A673 (cell line): ENCODE results near the gene CEP89. TPM values are rescaled to one million over a fixed set of nuclear protein-coding genes. Genes with fewer than 3 reads are reported as not detected.

Source experiments
- BruUV-seq: library from RNA; stranded (reverse); fragments of 400-500 nt; replicated peaks from 2 replicates; lab custom pipeline; 2021; lab: Mats Ljungman, UMichigan
- CTCF ChIA-PET: fragments of 300-600 bp; sonication (Branson Sonifier 250); formaldehyde crosslinking; loops from one replicate; lab custom pipeline; 2022; ENCODE audit warnings: antibody characterized with exemption; lab: Charles Lee
- POLR2A ChIA-PET: fragments of 300-600 bp; sonication (Branson Sonifier 250); formaldehyde crosslinking; loops from one replicate; lab custom pipeline; 2022; ENCODE audit warnings: antibody characterized with exemption; ENCODE audit not compliant: low non-redundant PET; lab: Charles Lee
- DNase-seq: peaks from one replicate; pipeline ENCODE4 v3.0.0-alpha.2; 2015; ENCODE audit warnings: low spot score
- H3K27ac ChIP-seq: fragments of 200-600 bp; sonication (generic); 2 replicates; pipeline ENCODE4 v1.5.1; 2016; ENCODE audit warnings: mixed run types, low read depth, mild to moderate bottlenecking, mixed read lengths, antibody characterized with exemption, low read length; ENCODE audit not compliant: poor library complexity, severe bottlenecking
- H3K27me3 ChIP-seq: fragments of 200-600 bp; sonication (generic); replicated peaks from 2 replicates; pipeline ENCODE4 v1.6.1; 2017; ENCODE audit warnings: mixed run types, low read depth, mild to moderate bottlenecking, mixed read lengths, antibody characterized with exemption, low read length; ENCODE audit not compliant: insufficient read depth, poor library complexity
- H3K36me3 ChIP-seq: fragments of 200-600 bp; sonication (generic); 2 replicates; pipeline ENCODE4 v1.6.1; 2016; ENCODE audit warnings: mixed run types, mild to moderate bottlenecking, mixed read lengths, antibody characterized with exemption, low read length; ENCODE audit not compliant: insufficient read depth, poor library complexity, severe bottlenecking
- H3K4me1 ChIP-seq: fragments of 200-600 bp; sonication (generic); 2 replicates; pipeline ENCODE4 v1.6.1; 2017; ENCODE audit warnings: mixed run types, mild to moderate bottlenecking, mixed read lengths, antibody characterized with exemption, low read length; ENCODE audit not compliant: insufficient read depth, poor library complexity, severe bottlenecking
- H3K4me3 ChIP-seq: fragments of 200-600 bp; sonication (generic); 2 replicates; pipeline ENCODE4 v1.5.1; 2016; ENCODE audit warnings: low read depth, mixed run types, mild to moderate bottlenecking, mixed read lengths, low read length; ENCODE audit not compliant: poor library complexity, severe bottlenecking
- H3K9me3 ChIP-seq: fragments of 200-600 bp; sonication (generic); 2 replicates; pipeline ENCODE4 v1.6.1; 2016; ENCODE audit warnings: mixed run types, low read depth, mild to moderate bottlenecking, mixed read lengths, antibody characterized with exemption, low read length; ENCODE audit not compliant: poor library complexity, severe bottlenecking
- EZH2 ChIP-seq: fragments of 200-600 bp; sonication (generic); IDR thresholded peaks from 2 replicates; pipeline ENCODE4 v1.6.1; 2017; ENCODE audit warnings: borderline replicate concordance, low read depth, mild to moderate bottlenecking, mixed read lengths, antibody characterized with exemption, low read length; ENCODE audit not compliant: poor library complexity, severe bottlenecking
- intact Hi-C: fragments of 100-400 bp; cut with micrococcal nuclease; formaldehyde crosslinking; loops from one replicate; pipeline ENCODE4 v1.10.0; 2022; ENCODE audit not compliant: unreplicated experiment
- total RNA-seq: library from RNA; stranded (reverse); gene quantifications from 2 replicates; pipeline ENCODE4 v1.2.3, GENCODE V29; 2021
- TF ChIP-seq, protein P1 (sequence below): fragments of 300-800, 200-600 bp; sonication (generic); conservative IDR thresholded peaks from 2 replicates; pipeline ENCODE4 v1.5.1; 2017; ENCODE audit warnings: low read depth, mild to moderate bottlenecking, antibody characterized with exemption, low read length, moderate library complexity, mixed read lengths

CEP89 gene
- total RNA-seq, 1 experiment from 2014 or later = 47.2 TPM

DNA sequence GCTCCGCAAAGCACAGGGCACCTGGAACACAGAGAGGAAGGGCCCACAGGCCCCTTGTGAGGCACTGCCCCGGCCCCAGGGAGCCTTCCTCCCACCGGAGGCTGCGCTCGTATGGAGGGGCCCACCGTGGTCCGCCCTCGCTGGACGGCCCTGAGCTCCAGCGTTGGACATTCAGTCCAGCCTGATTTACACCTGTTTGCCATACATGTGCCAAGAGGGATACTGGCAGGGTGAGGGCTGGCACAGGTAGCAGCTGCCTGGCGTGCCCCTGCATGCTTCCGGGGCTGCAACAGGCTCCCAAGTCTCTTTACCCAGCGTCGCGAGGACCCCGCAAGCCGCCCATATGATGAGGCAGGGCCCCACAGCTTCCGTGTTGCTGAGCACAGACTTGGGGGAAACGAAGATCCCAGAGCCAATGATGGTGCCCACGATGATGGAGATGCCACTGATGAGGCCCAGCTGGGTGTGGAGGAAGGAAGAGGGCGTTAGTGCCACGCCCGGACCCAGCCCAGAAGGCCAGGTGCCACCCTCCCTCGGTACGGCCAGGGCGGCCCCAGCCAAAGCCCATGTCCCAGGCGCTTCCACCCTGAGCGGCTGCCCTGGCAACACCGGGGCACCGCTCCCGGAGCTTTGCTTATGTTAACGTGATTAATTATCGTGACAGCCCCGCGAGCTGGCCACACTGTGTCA is 107.3 kb downstream of the CEP89 start:
- intact Hi-C loops = no loop called here
- Histone ChIP-seq H3K9me3 (no peaks in the 10 kb centered on the region), H3K36me3 (no peaks in the 10 kb centered on the region), H3K27ac (no peak overlapping the region), H3K4me1 (no peaks in the 10 kb centered on the region), H3K4me3 (no peak overlapping the region), H3K27me3 (no peaks in the 10 kb centered on the region)
- TF ChIP-seq, protein P1, sequence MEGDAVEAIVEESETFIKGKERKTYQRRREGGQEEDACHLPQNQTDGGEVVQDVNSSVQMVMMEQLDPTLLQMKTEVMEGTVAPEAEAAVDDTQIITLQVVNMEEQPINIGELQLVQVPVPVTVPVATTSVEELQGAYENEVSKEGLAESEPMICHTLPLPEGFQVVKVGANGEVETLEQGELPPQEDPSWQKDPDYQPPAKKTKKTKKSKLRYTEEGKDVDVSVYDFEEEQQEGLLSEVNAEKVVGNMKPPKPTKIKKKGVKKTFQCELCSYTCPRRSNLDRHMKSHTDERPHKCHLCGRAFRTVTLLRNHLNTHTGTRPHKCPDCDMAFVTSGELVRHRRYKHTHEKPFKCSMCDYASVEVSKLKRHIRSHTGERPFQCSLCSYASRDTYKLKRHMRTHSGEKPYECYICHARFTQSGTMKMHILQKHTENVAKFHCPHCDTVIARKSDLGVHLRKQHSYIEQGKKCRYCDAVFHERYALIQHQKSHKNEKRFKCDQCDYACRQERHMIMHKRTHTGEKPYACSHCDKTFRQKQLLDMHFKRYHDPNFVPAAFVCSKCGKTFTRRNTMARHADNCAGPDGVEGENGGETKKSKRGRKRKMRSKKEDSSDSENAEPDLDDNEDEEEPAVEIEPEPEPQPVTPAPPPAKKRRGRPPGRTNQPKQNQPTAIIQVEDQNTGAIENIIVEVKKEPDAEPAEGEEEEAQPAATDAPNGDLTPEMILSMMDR = no peak
- no peak for TF ChIP-seq EZH2
- ChIA-PET POLR2A (no interaction called here), CTCF (no interaction called here)
- no TSS peak for BruUV-seq
- no peak for DNase-seq

DNA sequence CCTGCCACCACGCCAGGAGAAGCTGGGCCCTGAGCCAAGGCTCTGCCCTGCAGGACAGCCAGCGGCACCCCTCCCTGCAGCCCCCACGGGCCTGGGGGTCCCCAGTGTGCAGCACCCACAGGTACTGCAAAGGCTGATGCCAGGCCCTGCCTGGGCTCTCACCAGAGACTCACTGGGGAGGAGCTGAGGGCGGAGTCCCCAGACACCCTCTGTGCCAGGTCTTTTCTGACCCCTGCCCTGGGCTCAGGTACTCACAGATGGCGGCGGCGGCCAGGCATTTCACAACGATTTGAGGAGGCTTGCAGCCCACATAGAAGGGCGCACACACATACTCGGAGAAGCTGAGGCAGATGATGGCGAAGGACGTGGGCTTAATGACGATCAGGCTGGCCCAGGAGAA is 107.9 kb downstream of the CEP89 start:
- H3K36me3 ChIP-seq = no peaks in the 10 kb centered on the region
- ChIA-PET POLR2A (no interaction called here), CTCF (no interaction called here)
- H3K9me3 ChIP-seq = no peaks in the 10 kb centered on the region
- TF ChIP-seq EZH2 = no peak
- TF ChIP-seq, protein P1 = no peak
- intact Hi-C loops = no loop called here
- no peaks in the 10 kb centered on the region for H3K4me1 ChIP-seq
- no peak overlapping the region for H3K4me3 ChIP-seq
- no peak for DNase-seq
- no TSS peak for BruUV-seq
- no peak overlapping the region for H3K27ac ChIP-seq
- no peaks in the 10 kb centered on the region for H3K27me3 ChIP-seq

DNA sequence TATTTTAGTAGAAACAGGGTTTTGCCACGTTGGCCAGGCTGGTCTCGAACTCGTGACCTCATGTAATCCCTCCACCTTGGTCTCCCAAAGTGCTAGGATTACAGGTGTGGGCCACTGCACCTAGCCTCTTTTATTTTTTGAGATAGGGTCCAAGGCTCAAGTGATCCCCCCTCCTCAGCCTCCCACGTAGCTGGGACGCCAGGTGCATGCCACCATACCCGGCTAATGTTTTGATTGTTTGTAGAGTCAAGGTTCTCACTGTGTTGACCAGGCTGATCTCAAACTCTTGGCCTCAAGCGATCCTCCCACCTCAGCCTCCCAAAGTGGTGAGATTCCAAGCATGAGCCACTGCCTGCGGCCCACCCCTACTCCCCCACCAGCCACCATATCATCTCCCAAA is 108.5 kb downstream of the CEP89 start:
- H3K27me3 ChIP-seq = no peaks in the 10 kb centered on the region
- ChIA-PET POLR2A (no interaction called here), CTCF (no interaction called here)
- no peak overlapping the region for H3K27ac ChIP-seq
- intact Hi-C loops = no loop called here
- DNase-seq = no peak
- H3K4me3 ChIP-seq = no peak overlapping the region
- H3K9me3 ChIP-seq = no peaks in the 10 kb centered on the region
- H3K36me3 ChIP-seq = no peaks in the 10 kb centered on the region
- BruUV-seq = no TSS peak
- no peaks in the 10 kb centered on the region for H3K4me1 ChIP-seq
- no peak for TF ChIP-seq EZH2
- TF ChIP-seq, protein P1 = no peak
